ENCODE data around the gene UTP4.
A peak's percentile ranks its signal among the peaks of the same experiment; 100 is the strongest.
"Not testable (repeated sequence)": the region's sequence is repeated elsewhere in the genome, so short reads cannot be mapped to it uniquely, and the experiment has no call there.

The UTP4 gene

GRCh38 chr16:69131167-69131838 is 1.1 kb upstream of the UTP4 start:
- no peak for DNase-seq (ENCODE audit: low spot score)
- Mint-ChIP-seq H3K9me3 (no peaks in the 10 kb centered on the region), H3K4me3 (peak overlapping the region; percentile 96), H3K4me1 (ENCODE audit: low read depth) (peaks cover 41% of the 10 kb centered on the region), H3K36me3 (ENCODE audit: low read depth) (peaks cover 31% of the 10 kb centered on the region), H3K27me3 (ENCODE audit: low read depth) (no peaks in the 10 kb centered on the region), H3K27ac (peak overlapping the region; percentile 91)

- Mint-ChIP-seq H3K9me3 (no peaks in the 10 kb centered on the region), H3K36me3 (ENCODE audit: low read depth) (peaks cover 37% of the 10 kb centered on the region), H3K27ac (peak overlapping the region; percentile 91), H3K4me3 (peak overlapping the region; percentile 96), H3K27me3 (ENCODE audit: low read depth) (no peaks in the 10 kb centered on the region), H3K4me1 (ENCODE audit: low read depth) (peaks cover 41% of the 10 kb centered on the region)
- peak; percentile 74 for DNase-seq (ENCODE audit: low spot score)
Measured at GRCh38 chr16:69131839-69132423, 518 bp upstream of the UTP4 start.

GRCh38 chr16:69133373-69133954 is 1.0 kb downstream of the UTP4 start:
- Mint-ChIP-seq H3K36me3 (ENCODE audit: low read depth) (peaks cover 42% of the 10 kb centered on the region), H3K27ac (peak overlapping the region; percentile 90), H3K4me1 (ENCODE audit: low read depth) (peaks cover 39% of the 10 kb centered on the region), H3K9me3 (no peaks in the 10 kb centered on the region), H3K27me3 (ENCODE audit: low read depth) (no peaks in the 10 kb centered on the region), H3K4me3 (peak overlapping the region; percentile 96)
- no peak for DNase-seq (ENCODE audit: low spot score)

GRCh38 chr16:69138608-69139007 is 6.2 kb downstream of the UTP4 start:
- no peak for DNase-seq (ENCODE audit: low spot score)
- Mint-ChIP-seq H3K27me3 (ENCODE audit: low read depth) (no peaks in the 10 kb centered on the region), H3K4me1 (ENCODE audit: low read depth) (peaks cover 14% of the 10 kb centered on the region), H3K4me3 (no peak overlapping the region), H3K36me3 (ENCODE audit: low read depth) (peaks cover 58% of the 10 kb centered on the region), H3K27ac (no peak overlapping the region), H3K9me3 (no peaks in the 10 kb centered on the region)

GRCh38 chr16:69139464-69139863 is 7.0 kb downstream of the UTP4 start:
- DNase-seq (ENCODE audit: low spot score); H3K27me3 Mint-ChIP-seq (ENCODE audit: low read depth); H3K9me3 Mint-ChIP-seq; H3K4me3 Mint-ChIP-seq; H3K4me1 Mint-ChIP-seq (ENCODE audit: low read depth): not testable (repeated sequence)
- Mint-ChIP-seq H3K27ac (peak overlapping the region; percentile 8), H3K36me3 (ENCODE audit: low read depth) (peaks cover 53% of the 10 kb centered on the region)

GRCh38 chr16:69141014-69141413 is 8.6 kb downstream of the UTP4 start:
- no peak for DNase-seq (ENCODE audit: low spot score)
- H3K27me3 Mint-ChIP-seq (ENCODE audit: low read depth), result no peaks in the 10 kb centered on the region
- H3K4me3 Mint-ChIP-seq, result no peak overlapping the region
- H3K9me3 Mint-ChIP-seq, result no peaks in the 10 kb centered on the region
- H3K27ac Mint-ChIP-seq, result no peak overlapping the region
- H3K36me3 Mint-ChIP-seq (ENCODE audit: low read depth), result peaks cover 58% of the 10 kb centered on the region
- peaks cover 1% of the 10 kb centered on the region for H3K4me1 Mint-ChIP-seq (ENCODE audit: low read depth)

GRCh38 chr16:69141936-69142335 is 9.5 kb downstream of the UTP4 start:
- peaks cover 57% of the 10 kb centered on the region for H3K36me3 Mint-ChIP-seq (ENCODE audit: low read depth)
- H3K27ac Mint-ChIP-seq, result no peak overlapping the region
- H3K4me3 Mint-ChIP-seq, result no peak overlapping the region
- DNase-seq (ENCODE audit: low spot score), result no peak
- no peaks in the 10 kb centered on the region for H3K27me3 Mint-ChIP-seq (ENCODE audit: low read depth)
- H3K4me1 Mint-ChIP-seq (ENCODE audit: low read depth), result no peaks in the 10 kb centered on the region
- no peaks in the 10 kb centered on the region for H3K9me3 Mint-ChIP-seq

- no peak overlapping the region for H3K27ac Mint-ChIP-seq
- H3K36me3 Mint-ChIP-seq (ENCODE audit: low read depth), result peaks cover 52% of the 10 kb centered on the region
- DNase-seq (ENCODE audit: low spot score), result no peak
- H3K9me3 Mint-ChIP-seq, result no peaks in the 10 kb centered on the region
- H3K4me1 Mint-ChIP-seq (ENCODE audit: low read depth), result no peaks in the 10 kb centered on the region
- no peaks in the 10 kb centered on the region for H3K27me3 Mint-ChIP-seq (ENCODE audit: low read depth)
- H3K4me3 Mint-ChIP-seq, result no peak overlapping the region
Measured at GRCh38 chr16:69143116-69143515, 10.7 kb downstream of the UTP4 start.

- DNase-seq (ENCODE audit: low spot score), result no peak
- Mint-ChIP-seq H3K27me3 (ENCODE audit: low read depth) (no peaks in the 10 kb centered on the region), H3K4me1 (ENCODE audit: low read depth) (no peaks in the 10 kb centered on the region), H3K9me3 (no peaks in the 10 kb centered on the region), H3K4me3 (no peak overlapping the region), H3K27ac (no peak overlapping the region), H3K36me3 (ENCODE audit: low read depth) (peaks cover 40% of the 10 kb centered on the region)
Measured at GRCh38 chr16:69145658-69146057, 13.2 kb downstream of the UTP4 start.

- not testable (repeated sequence) for H3K27me3 Mint-ChIP-seq (ENCODE audit: low read depth); DNase-seq (ENCODE audit: low spot score); H3K9me3 Mint-ChIP-seq; H3K4me1 Mint-ChIP-seq (ENCODE audit: low read depth); H3K4me3 Mint-ChIP-seq; H3K27ac Mint-ChIP-seq
- peaks cover 40% of the 10 kb centered on the region for H3K36me3 Mint-ChIP-seq (ENCODE audit: low read depth)
Measured at GRCh38 chr16:69149621-69150020, 17.2 kb downstream of the UTP4 start.

- H3K36me3 Mint-ChIP-seq (ENCODE audit: low read depth), result peaks cover 42% of the 10 kb centered on the region
- H3K9me3 Mint-ChIP-seq, result no peaks in the 10 kb centered on the region
- DNase-seq (ENCODE audit: low spot score), result peak; percentile 38
- H3K4me3 Mint-ChIP-seq, result no peak overlapping the region
- H3K27me3 Mint-ChIP-seq (ENCODE audit: low read depth), result no peaks in the 10 kb centered on the region
- no peak overlapping the region for H3K27ac Mint-ChIP-seq
- no peaks in the 10 kb centered on the region for H3K4me1 Mint-ChIP-seq (ENCODE audit: low read depth)
Measured at GRCh38 chr16:69150146-69150865, 17.9 kb downstream of the UTP4 start.

GRCh38 chr16:69157196-69157595 is 24.7 kb downstream of the UTP4 start:
- Mint-ChIP-seq H3K4me1 (ENCODE audit: low read depth) (peaks cover 4% of the 10 kb centered on the region), H3K27ac (no peak overlapping the region), H3K9me3 (no peaks in the 10 kb centered on the region), H3K36me3 (ENCODE audit: low read depth) (peaks cover 55% of the 10 kb centered on the region), H3K4me3 (no peak overlapping the region), H3K27me3 (ENCODE audit: low read depth) (no peaks in the 10 kb centered on the region)
- DNase-seq (ENCODE audit: low spot score), result no peak

- Mint-ChIP-seq H3K4me3 (no peak overlapping the region), H3K9me3 (no peaks in the 10 kb centered on the region), H3K27ac (no peak overlapping the region), H3K4me1 (ENCODE audit: low read depth) (peaks cover 5% of the 10 kb centered on the region), H3K27me3 (ENCODE audit: low read depth) (no peaks in the 10 kb centered on the region), H3K36me3 (ENCODE audit: low read depth) (peaks cover 55% of the 10 kb centered on the region)
- no peak for DNase-seq (ENCODE audit: low spot score)
Measured at GRCh38 chr16:69160192-69160591, 27.7 kb downstream of the UTP4 start.

- DNase-seq (ENCODE audit: low spot score), result no peak
- Mint-ChIP-seq H3K27me3 (ENCODE audit: low read depth) (no peaks in the 10 kb centered on the region), H3K36me3 (ENCODE audit: low read depth) (peaks cover 57% of the 10 kb centered on the region), H3K27ac (no peak overlapping the region), H3K4me1 (ENCODE audit: low read depth) (peaks cover 30% of the 10 kb centered on the region), H3K4me3 (peak overlapping the region; percentile 42), H3K9me3 (no peaks in the 10 kb centered on the region)
Measured at GRCh38 chr16:69165584-69165983, 33.1 kb downstream of the UTP4 start.

All from T-helper 2 cell treated with Interferon-gamma antibody and Interleukin-4, amounts not matched to agents 5 μg/mL and 100 μg/mL, for 36 hours (primary cell).